GM12878 (cell line): Measurements from ENCODE around the gene BRAT1. TPM values are rescaled to one million over a fixed set of nuclear protein-coding genes. Genes with fewer than 3 reads are reported as not detected.

Experiments used
- ATAC-seq: fragments of 200-7000 bp; cut with Tn5 transposase; 3 replicates; pipeline ENCODE4 v1.9.1; 2020; ENCODE audit warnings: mild to moderate bottlenecking, moderate library complexity
- BruUV-seq: library from RNA; stranded (reverse); fragments of 400-500 nt; replicated peaks from 2 replicates; lab custom pipeline; 2021; lab: Mats Ljungman, UMichigan
- CTCF ChIA-PET: fragments of 300-600 bp; sonication (Branson Sonifier 250); formaldehyde crosslinking; extraction: SDS; loops from one replicate; lab custom pipeline; 2021; ENCODE audit warnings: inconsistent platforms; lab: Yijun Ruan, JAX
- POLR2A ChIA-PET: fragments of 350-600 bp; formaldehyde crosslinking; extraction: SDS; loops from one replicate; lab custom pipeline; 2021; ENCODE audit warnings: inconsistent platforms; lab: Charles Lee
- RAD21 ChIA-PET: fragments of 300-600 bp; sonication (Branson Sonifier 250); formaldehyde crosslinking; loops from one replicate; lab custom pipeline; 2023; ENCODE audit warnings: antibody characterized with exemption; ENCODE audit not compliant: unreplicated experiment; lab: Charles Lee
- SMC1A ChIA-PET: fragments of 300-600 bp; sonication (Branson Sonifier 250); formaldehyde crosslinking; loops from one replicate; lab custom pipeline; 2023; ENCODE audit not compliant: unreplicated experiment, uncharacterized antibody; lab: Charles Lee
- DNase-seq: peaks from one replicate; pipeline ENCODE4 v3.0.0-alpha.2; 2011; ENCODE audit warnings: low read depth, low spot score
- FAIRE-seq: peaks from 3 replicates; lab custom pipeline; 2011; peaks lifted over from hg19 to GRCh38; lab: Jason Lieb, UNC
- H2AFZ ChIP-seq: 2 replicates; pipeline ENCODE4 v1.6.0; 2011; ENCODE audit warnings: low read depth, low read length, control low read depth; ENCODE audit not compliant: control insufficient read depth
- H3K27ac ChIP-seq: 2 replicates; pipeline ENCODE4 v1.5.1; 2011; ENCODE audit warnings: control low read depth; ENCODE audit not compliant: control insufficient read depth, insufficient read depth
- H3K27me3 ChIP-seq, 2 experiments: replicated peaks in 1 of 2; 2 replicates each; pipeline versions ENCODE4 v1.6.0 to v1.6.1; 2011; ENCODE audit warnings: low read length in 1 of 2; ENCODE audit not compliant: control insufficient read depth in 2 of 2, insufficient read depth in 2 of 2
- H3K36me3 ChIP-seq, 2 experiments: 2 replicates each; pipeline ENCODE4 v1.5.1; 2011; ENCODE audit warnings: low read length in 1 of 2; ENCODE audit not compliant: control insufficient read depth in 2 of 2, insufficient read depth in 2 of 2
- H3K4me1 ChIP-seq: 2 replicates; pipeline ENCODE4 v1.6.1; 2011; ENCODE audit warnings: mild to moderate bottlenecking, low read length, moderate library complexity, mixed read lengths; ENCODE audit not compliant: control insufficient read depth, insufficient read depth
- H3K4me2 ChIP-seq: 2 replicates; pipeline ENCODE4 v1.6.0; 2011; ENCODE audit warnings: control low read depth; ENCODE audit not compliant: control insufficient read depth, insufficient read depth
- H3K4me3 ChIP-seq: fragments of 200-600 bp; sonication (generic); 2 replicates; pipeline ENCODE4 v1.5.1; 2016
- H3K79me2 ChIP-seq: 2 replicates; pipeline ENCODE4 v1.6.0; 2011; ENCODE audit warnings: low read length; ENCODE audit not compliant: control insufficient read depth, insufficient read depth
- H3K9ac ChIP-seq: 2 replicates; pipeline ENCODE4 v1.8.0; 2011; ENCODE audit warnings: low read length, control low read depth, mixed read lengths; ENCODE audit not compliant: control insufficient read depth, insufficient read depth
- H3K9me3 ChIP-seq: replicated peaks from 3 replicates; pipeline ENCODE4 v1.5.1; 2011; ENCODE audit warnings: mild to moderate bottlenecking, low read length; ENCODE audit not compliant: control insufficient read depth, insufficient read depth
- H4K20me1 ChIP-seq: 2 replicates; pipeline ENCODE4 v1.6.0; 2011; ENCODE audit not compliant: control insufficient read depth, insufficient read depth
- ATF7 ChIP-seq: fragments of 450-650 bp; IDR thresholded peaks from 2 replicates; pipeline ENCODE4 v1.6.1; 2016; ENCODE audit warnings: low read depth, mild to moderate bottlenecking
- CBX3 ChIP-seq: fragments of 200-600 bp; sonication (generic); IDR thresholded peaks from 2 replicates; pipeline ENCODE4 v1.6.1; 2016; ENCODE audit warnings: low read depth, borderline replicate concordance
- JUNB ChIP-seq: IDR thresholded peaks from 2 replicates; pipeline ENCODE4 v1.6.1; 2016; ENCODE audit warnings: antibody characterized with exemption, mild to moderate bottlenecking
- JUND ChIP-seq: IDR thresholded peaks from 2 replicates; pipeline ENCODE4 v1.6.1; 2012; ENCODE audit warnings: low read depth, mild to moderate bottlenecking, low read length, improper control_type of control experiment, moderate library complexity
- KLF5 ChIP-seq: fragments of 450-650 bp; IDR thresholded peaks from 2 replicates; pipeline ENCODE4 v1.6.1; 2014; ENCODE audit warnings: mild to moderate bottlenecking; ENCODE audit not compliant: partially characterized antibody
- PAX5 ChIP-seq: IDR thresholded peaks from 2 replicates; pipeline ENCODE4 v1.6.1; 2011; ENCODE audit warnings: low read depth, low read length, borderline replicate concordance
- PBX3 ChIP-seq: IDR thresholded peaks from 2 replicates; pipeline ENCODE4 v1.6.1; 2011; ENCODE audit warnings: mild to moderate bottlenecking, low read depth, low read length, moderate library complexity; ENCODE audit not compliant: insufficient replicate concordance
- PKNOX1 ChIP-seq: fragments of 450-650 bp; IDR thresholded peaks from 2 replicates; pipeline ENCODE4 v1.6.1; 2016; ENCODE audit warnings: mild to moderate bottlenecking
- SMARCA5 ChIP-seq: fragments of 450-650 bp; IDR thresholded peaks from 2 replicates; pipeline ENCODE4 v1.6.1; 2017; ENCODE audit warnings: mild to moderate bottlenecking
- SPI1 ChIP-seq: IDR thresholded peaks from 2 replicates; pipeline ENCODE4 v1.6.1; 2011; ENCODE audit warnings: low read depth, mild to moderate bottlenecking, low read length, moderate library complexity, borderline replicate concordance; ENCODE audit not compliant: insufficient read depth
- STAT3 ChIP-seq: IDR thresholded peaks from 2 replicates; pipeline ENCODE4 v1.6.1; 2011; ENCODE audit warnings: low read depth, low read length, improper control_type of control experiment
- WGBS: methylation state at CpG from one replicate; pipeline ENCODE4 v1.1.6; 2016; ENCODE audit warnings: low lambda C conversion rate; ENCODE audit not compliant: insufficient replicate concordance, insufficient coverage; ENCODE audit errors: missing lambda C conversion rate; 5-methylcytosine and 5-hydroxymethylcytosine counted together
- in situ Hi-C: fragments of 300-500 bp; cut with MboI; formaldehyde crosslinking; loops from 9 replicates; pipeline ENCODE4 v1.14.3; 2018; ENCODE audit warnings: mixed read lengths
- intact Hi-C: fragments of 100-400 bp; cut with micrococcal nuclease; formaldehyde crosslinking; loops from one replicate; pipeline ENCODE4 v1.14.2; 2022; ENCODE audit not compliant: unreplicated experiment
- polyA plus RNA-seq, 11 experiments: library from polyadenylated mRNA; depleted of rRNA in 4 of 11; unstranded in 6 of 11; stranded (reverse) in 5 of 11; fragments of >200 nt; fragmentation: Nextera tagmentation in 4 of 11; fragmentation: Illumina TruSeq in 1 of 11; extraction: Ambion mirVana in 4 of 11; extraction: Trizol in 1 of 11; gene quantifications; 1 replicate in 1 of 11; 2 replicates in 10 of 11; pipeline versions ENCODE4 v1.2.1 to v1.2.3, GENCODE V29; 2011 to 2016; ENCODE audit warnings: inconsistent platforms in 2 of 11, missing spikeins in 2 of 11, low read depth in 1 of 11
- total RNA-seq, 4 experiments: library from RNA; depleted of rRNA in 3 of 4; stranded (reverse); fragments of >200 nt in 3 of 4; fragmentation: Illumina TruSeq in 1 of 4; extraction: Trizol in 1 of 4; gene quantifications; 2 replicates each; pipeline versions ENCODE4 v1.2.1 to v1.2.3, GENCODE V29; 2013 to 2021

The BRAT1 gene
- total and polyA plus RNA-seq, 10 of the 15 experiments (the other 5 are each of a cell fraction or from before 2014, with no cell fraction given): 0.13 to 53.3 (median 16.0) TPM

GRCh38 chr7:2572101-2572842 is 16.9 kb upstream of the BRAT1 start:
- Histone ChIP-seq H3K9ac (no peak overlapping the region), H3K36me3 (peaks cover 0 to 5% of the 10 kb centered on the region in 2 experiments; a peak in 2 of 4 replicates), H3K4me3 (no peak overlapping the region), H4K20me1 (no peaks in the 10 kb centered on the region), H3K9me3 (no peaks in the 10 kb centered on the region), H3K27me3 (no peaks in the 10 kb centered on the region), H2AFZ (no peak overlapping the region), H3K4me2 (no peak overlapping the region), H3K79me2 (no peaks in the 10 kb centered on the region), H3K4me1 (peaks cover 14% of the 10 kb centered on the region), H3K27ac (no peak overlapping the region)
- intact Hi-C loops: no loop called here
- ChIA-PET RAD21 (no interaction called here), SMC1A (interaction anchor here (0.5 kb wide), 1 partner anchor 21 kb away, joined by 3 read pairs; no protein-coding TSS in a partner anchor), POLR2A (interaction anchor here (0.6 to 1.2 kb wide), 2 partner anchors 13 to 57 kb away, joined by 3 read pairs; partner anchors contain the start of gene IQCE), CTCF (no interaction called here)
- DNase-seq: no peak
- FAIRE-seq: no peak
- in situ Hi-C loops: no loop called here
- ATAC-seq: no peak
- BruUV-seq: no TSS peak
- no peak for TF ChIP-seq STAT3
- WGBS: 85% methylated on average over 22 of the region's 22 CpGs

GRCh38 chr7:2571409-2571808 is 16.1 kb upstream of the BRAT1 start:
- no peak for FAIRE-seq
- no peaks in the 10 kb centered on the region for H3K27me3 ChIP-seq
- ChIA-PET POLR2A (interaction anchor here (1.2 kb wide), 1 partner anchor 12 kb away, joined by 3 read pairs; the partner anchor contains the start of gene IQCE), RAD21 (no interaction called here), SMC1A (no interaction called here), CTCF (no interaction called here)
- H3K4me2 ChIP-seq: no peak overlapping the region
- no peak overlapping the region for H3K27ac ChIP-seq
- in situ Hi-C loops: no loop called here
- DNase-seq: no peak
- H3K4me1 ChIP-seq: peaks cover 18% of the 10 kb centered on the region
- no peak overlapping the region for H3K4me3 ChIP-seq
- intact Hi-C loops: no loop called here
- BruUV-seq: no TSS peak
- H3K79me2 ChIP-seq: no peaks in the 10 kb centered on the region
- no peak overlapping the region for H3K9ac ChIP-seq
- ATAC-seq: no peak
- 77% methylated on average over 15 of the region's 15 CpGs for WGBS
- H3K9me3 ChIP-seq: no peaks in the 10 kb centered on the region
- no peak overlapping the region for H2AFZ ChIP-seq
- H3K36me3 ChIP-seq: peaks cover 0 to 5% of the 10 kb centered on the region in 2 experiments; a peak in 2 of 4 replicates
- no peaks in the 10 kb centered on the region for H4K20me1 ChIP-seq
- no peak for TF ChIP-seq SMARCA5
- TF ChIP-seq JUND: no peak
- TF ChIP-seq SPI1: no peak
- no peak for TF ChIP-seq PKNOX1
- TF ChIP-seq ATF7: no peak
- TF ChIP-seq PBX3: no peak
- no peak for TF ChIP-seq JUNB
- no peak for TF ChIP-seq CBX3
- no peak for TF ChIP-seq KLF5
- TF ChIP-seq PAX5: no peak
